HEK293 (cell line): ENCODE results near the gene IL21.

Experiments used
- CTCF ChIP-seq: fragments of 450-650 bp; formaldehyde crosslinking; IDR thresholded peaks from 2 replicates; pipeline ENCODE4 v1.5.1; 2016; ENCODE audit warnings: missing biosample characterization, missing genetic modification characterization
- PRDM1 ChIP-seq: fragments of 450-650 bp; formaldehyde crosslinking; IDR thresholded peaks from 2 replicates; pipeline ENCODE4; 2016; ENCODE audit warnings: missing biosample characterization, missing genetic modification characterization
- ZNF473 ChIP-seq: fragments of 450-650 bp; formaldehyde crosslinking; IDR thresholded peaks from 2 replicates; pipeline ENCODE4 v1.5.1; 2017; ENCODE audit warnings: missing biosample characterization, missing genetic modification characterization
- ZXDB ChIP-seq: fragments of 450-650 bp; formaldehyde crosslinking; IDR thresholded peaks from 2 replicates; pipeline ENCODE4 v1.5.1; 2016; ENCODE audit warnings: missing biosample characterization, missing genetic modification characterization

GRCh38 chr4:122632396-122633143 is 11.7 kb upstream of the IL21 start:
- TF ChIP-seq ZNF473 (no peak), CTCF (tag by site-specific recombination) (no peak), ZXDB (tag by site-specific recombination) (no peak), PRDM1 (tag by site-specific recombination) (no peak)
